H9 (cell line): ENCODE data around the gene CD300H. TPM values are rescaled to one million over a fixed set of nuclear protein-coding genes. Genes with fewer than 3 reads are reported as not detected.

Experiments
- DNase-seq: peaks from one replicate; pipeline ENCODE4 v3.0.0-alpha.2; 2017
- H2AFZ ChIP-seq: one replicate; pipeline ENCODE4 v1.6.1; 2013; ENCODE audit warnings: mild to moderate bottlenecking, low read length, control low read depth, moderate library complexity
- H2AK5ac ChIP-seq: 2 replicates; pipeline ENCODE4 v1.6.1; 2013; ENCODE audit warnings: low read length, control low read depth, mixed read lengths; ENCODE audit not compliant: insufficient read length
- H2BK120ac ChIP-seq: one replicate; pipeline ENCODE4 v1.6.1; 2013; ENCODE audit warnings: low read depth, mild to moderate bottlenecking, low read length, control low read depth, inconsistent platforms; ENCODE audit not compliant: poor library complexity, severe bottlenecking
- H2BK12ac ChIP-seq: 2 replicates; pipeline ENCODE4 v1.6.1; 2013; ENCODE audit warnings: low read length, control low read depth, mixed read lengths, low read depth; ENCODE audit not compliant: insufficient read length
- H2BK15ac ChIP-seq: 2 replicates; pipeline ENCODE4 v1.6.1; 2013; ENCODE audit warnings: low read depth, low read length, control low read depth
- H2BK20ac ChIP-seq: one replicate; pipeline ENCODE4 v1.6.1; 2013; ENCODE audit warnings: low read depth, mild to moderate bottlenecking, low read length, control low read depth, inconsistent platforms; ENCODE audit not compliant: poor library complexity, severe bottlenecking
- H2BK5ac ChIP-seq: 2 replicates; pipeline ENCODE4 v1.6.1; 2013; ENCODE audit warnings: low read length, control low read depth, mixed read lengths; ENCODE audit not compliant: insufficient read length
- H3K14ac ChIP-seq: 2 replicates; pipeline ENCODE4 v1.6.1; 2013; ENCODE audit warnings: low read length, control low read depth; ENCODE audit not compliant: insufficient read depth
- H3K18ac ChIP-seq: 2 replicates; pipeline ENCODE4 v1.6.1; 2013; ENCODE audit warnings: low read depth, mild to moderate bottlenecking, mixed read lengths, low read length, control low read depth; ENCODE audit not compliant: insufficient read length
- H3K23ac ChIP-seq: 2 replicates; pipeline ENCODE4 v1.6.1; 2013; ENCODE audit warnings: low read length, control low read depth, mixed read lengths, low read depth; ENCODE audit not compliant: insufficient read length
- H3K23me2 ChIP-seq: 2 replicates; pipeline ENCODE4 v1.6.1; 2013; ENCODE audit warnings: low read depth, mild to moderate bottlenecking, mixed read lengths, low read length, control low read depth; ENCODE audit not compliant: insufficient read length, poor library complexity, severe bottlenecking
- H3K27ac ChIP-seq: 2 replicates; pipeline ENCODE4 v1.5.1; 2013; ENCODE audit warnings: low read length, control low read depth, mixed read lengths, low read depth; ENCODE audit not compliant: insufficient read length
- H3K27me3 ChIP-seq: 2 replicates; pipeline ENCODE4 v1.6.1; 2013; ENCODE audit warnings: low read length, control low read depth, inconsistent platforms; ENCODE audit not compliant: insufficient read depth
- H3K4ac ChIP-seq: 2 replicates; pipeline ENCODE4 v1.6.1; 2013; ENCODE audit warnings: low read depth, mild to moderate bottlenecking, control low read depth, inconsistent platforms, low read length, moderate library complexity
- H3K4me1 ChIP-seq: 2 replicates; pipeline ENCODE4 v1.6.1; 2013; ENCODE audit warnings: low read length, control low read depth, inconsistent platforms; ENCODE audit not compliant: insufficient read depth
- H3K4me2 ChIP-seq: 2 replicates; pipeline ENCODE4 v1.6.1; 2013; ENCODE audit warnings: low read length, control low read depth, mixed read lengths; ENCODE audit not compliant: insufficient read length, insufficient read depth
- H3K56ac ChIP-seq: 2 replicates; pipeline ENCODE4 v1.6.1; 2013; ENCODE audit warnings: low read depth, mild to moderate bottlenecking, mixed read lengths, low read length, control low read depth; ENCODE audit not compliant: insufficient read length
- H3K79me1 ChIP-seq: 2 replicates; pipeline ENCODE4 v1.6.1; 2013; ENCODE audit warnings: low read depth, mild to moderate bottlenecking, moderate library complexity, low read length, control low read depth, inconsistent platforms; ENCODE audit not compliant: insufficient read depth, poor library complexity, severe bottlenecking
- H3K79me2 ChIP-seq: 2 replicates; pipeline ENCODE4 v1.6.1; 2013; ENCODE audit warnings: low read length, control low read depth, inconsistent platforms; ENCODE audit not compliant: insufficient read depth
- H3K9ac ChIP-seq: 2 replicates; pipeline ENCODE4 v1.6.1; 2013; ENCODE audit warnings: low read length, control low read depth, mixed read lengths; ENCODE audit not compliant: insufficient read length; ENCODE audit errors: extremely low read depth
- H3K9me3 ChIP-seq: one replicate; pipeline ENCODE4 v1.6.1; 2013; ENCODE audit warnings: low read depth, low read length, inconsistent platforms; ENCODE audit not compliant: control insufficient read depth
- H3T11ph ChIP-seq: one replicate; pipeline ENCODE4 v1.6.1; 2013; ENCODE audit warnings: mild to moderate bottlenecking, low read length, control low read depth, inconsistent platforms
- H4K20me1 ChIP-seq: one replicate; pipeline ENCODE4 v1.6.1; 2013; ENCODE audit not compliant: control insufficient read depth, insufficient read length, insufficient read depth
- H4K5ac ChIP-seq: 2 replicates; pipeline ENCODE4 v1.6.1; 2013; ENCODE audit warnings: low read depth, mild to moderate bottlenecking, mixed read lengths, low read length, control low read depth; ENCODE audit not compliant: insufficient read length
- H4K8ac ChIP-seq: replicated peaks from 2 replicates; pipeline ENCODE4 v1.6.1; 2013; ENCODE audit warnings: low read length, control low read depth, mixed read lengths, low read depth; ENCODE audit not compliant: insufficient read length
- H4K91ac ChIP-seq: 2 replicates; pipeline ENCODE4 v1.6.1; 2013; ENCODE audit warnings: low read depth, mild to moderate bottlenecking, moderate library complexity, mixed read lengths, low read length, control low read depth; ENCODE audit not compliant: insufficient read length
- H3K27ac Mint-ChIP-seq, 3 experiments: 2 replicates in 2 of 3; 3 replicates in 1 of 3; pipeline ENCODE4 v1.8.0; 2020 to 2021; ENCODE audit warnings: mixed read lengths in 3 of 3, mild to moderate bottlenecking in 1 of 3, moderate library complexity in 1 of 3
- H3K27me3 Mint-ChIP-seq: 2 replicates; pipeline ENCODE4 v1.8.0; 2021; ENCODE audit warnings: low read depth, mild to moderate bottlenecking, moderate library complexity, mixed read lengths
- H3K36me3 Mint-ChIP-seq, 3 experiments: 2 replicates in 2 of 3; 3 replicates in 1 of 3; pipeline ENCODE4 v1.8.0; 2020 to 2021; ENCODE audit warnings: low read depth in 3 of 3, mixed read lengths in 3 of 3; ENCODE audit not compliant: insufficient read depth in 1 of 3
- H3K4me1 Mint-ChIP-seq, 2 experiments: 2 replicates each; pipeline ENCODE4 v1.8.0; 2020; ENCODE audit warnings: mixed read lengths in 2 of 2
- H3K4me3 Mint-ChIP-seq, 2 experiments: 2 replicates in 1 of 2; 3 replicates in 1 of 2; pipeline ENCODE4 v1.8.0; 2020 to 2021; ENCODE audit warnings: mild to moderate bottlenecking in 2 of 2, mixed read lengths in 2 of 2, moderate library complexity in 1 of 2
- H3K9me3 Mint-ChIP-seq, 2 experiments: 2 replicates in 1 of 2; 3 replicates in 1 of 2; pipeline ENCODE4 v1.8.0; 2020; ENCODE audit warnings: mild to moderate bottlenecking in 2 of 2, mixed read lengths in 2 of 2, moderate library complexity in 1 of 2
- CTCF ChIP-seq: fragments of 200-600 bp; sonication (generic); conservative IDR thresholded peaks from 3 replicates; pipeline ENCODE4 v1.8.0; 2021; ENCODE audit warnings: antibody characterized with exemption, mild to moderate bottlenecking
- WGBS: extraction: QIAGEN DNeasy Blood & Tissue Kit; methylation state at CpG from one replicate; pipeline ENCODE4 v1.1.7; 2013; ENCODE audit warnings: missing lambda C conversion rate, low lambda C conversion rate, mixed read lengths; ENCODE audit not compliant: insufficient read length; ENCODE audit errors: extremely low coverage; 5-methylcytosine and 5-hydroxymethylcytosine counted together
- total RNA-seq: library from RNA; stranded (reverse); gene quantifications from 2 replicates; pipeline ENCODE4 v1.2.1, GENCODE V29; 2021

CD300H gene
- total RNA-seq, 1 experiment from 2014 or later, result not detected

GRCh38 chr17:74523308-74523707 lies 44.0 kb downstream of the CD300H start:
- Histone ChIP-seq H3K9me3 (no peaks in the 10 kb centered on the region), H2BK20ac (no peak overlapping the region), H2BK120ac (no peak overlapping the region), H2AFZ (no peak overlapping the region), H3K18ac (no peak overlapping the region), H2BK5ac (no peak overlapping the region), H3K79me1 (no peaks in the 10 kb centered on the region), H4K91ac (no peak overlapping the region), H3K23me2 (no peaks in the 10 kb centered on the region), H3K14ac (no peak overlapping the region), H2AK5ac (no peak overlapping the region), H3K23ac (no peak overlapping the region), H3T11ph (no peak overlapping the region), H4K20me1 (no peaks in the 10 kb centered on the region), H3K4me1 (no peaks in the 10 kb centered on the region), H3K27me3 (no peaks in the 10 kb centered on the region), H3K56ac (no peak overlapping the region), H3K4me2 (no peak overlapping the region), H3K4ac (no peak overlapping the region), H4K8ac (no peak overlapping the region), H2BK12ac (no peak overlapping the region), H4K5ac (no peak overlapping the region), H2BK15ac (no peak overlapping the region), H3K9ac (no peak overlapping the region), H3K79me2 (no peaks in the 10 kb centered on the region), H3K27ac (no peak overlapping the region)
- Mint-ChIP-seq H3K27me3 (peaks cover 58% of the 10 kb centered on the region), H3K36me3 (no peaks in the 10 kb centered on the region; a peak in 1 of 7 replicates), H3K4me1 (no peaks in the 10 kb centered on the region), H3K4me3 (no peak overlapping the region), H3K27ac (no peak overlapping the region), H3K9me3 (peaks cover 10 to 12% of the 10 kb centered on the region in 2 experiments; a peak in 4 of 5 replicates)
- WGBS, result no CpG with 5 or more reads among the region's 3 CpGs
- DNase-seq, result peak; percentile 19
- no peak for TF ChIP-seq CTCF
